Neural cell (in vitro differentiated cells): ENCODE data around the gene ZNF521.

Source experiments
- CTCF ChIP-seq: fragments of 450-650 bp; IDR thresholded peaks from 2 replicates; pipeline ENCODE4 v1.5.1; 2014; ENCODE audit warnings: antibody characterized with exemption, mild to moderate bottlenecking, moderate library complexity; ENCODE audit not compliant: poor library complexity, severe bottlenecking
- POLR2AphosphoS5 ChIP-seq: IDR thresholded peaks from 2 replicates; pipeline ENCODE4 v1.6.1; 2012
- TAF1 ChIP-seq: IDR thresholded peaks from 2 replicates; pipeline ENCODE4 v1.6.1; 2012; ENCODE audit warnings: low read depth

GRCh38 chr18:25210622-25211021 lies 141.3 kb downstream of the ZNF521 start:
- TF ChIP-seq TAF1 (no peak), CTCF (no peak), POLR2AphosphoS5 (no peak)
